HepG2 (cell line): ENCODE results near the gene MACROD2. TPM values are rescaled to one million over a fixed set of nuclear protein-coding genes. Genes with fewer than 3 reads are reported as not detected.

Experiments used
- CHD2 ChIP-seq: IDR thresholded peaks from 2 replicates; pipeline ENCODE4 v1.6.1; 2011; ENCODE audit warnings: low read depth, low read length, improper control_type of control experiment
- IRF2 ChIP-seq: IDR thresholded peaks from 2 replicates; pipeline ENCODE4 v1.6.1; 2018; ENCODE audit warnings: missing genetic modification reagents, missing compliant biosample characterization
- KMT2B ChIP-seq: IDR thresholded peaks from 2 replicates; pipeline ENCODE4 v1.6.1; 2016; ENCODE audit warnings: missing genetic modification reagents, missing compliant biosample characterization
- SP5 ChIP-seq: IDR thresholded peaks from 2 replicates; pipeline ENCODE4 v1.6.1; 2016; ENCODE audit warnings: low read depth, borderline replicate concordance
- ZBTB8A ChIP-seq: sonication (generic); formaldehyde crosslinking; IDR thresholded peaks from 2 replicates; pipeline ENCODE4 v1.4.0; 2020; ENCODE audit warnings: mild to moderate bottlenecking, low read depth, missing genetic modification reagents, borderline replicate concordance
- ZNF205 ChIP-seq: IDR thresholded peaks from 2 replicates; pipeline ENCODE4 v1.6.1; 2018; ENCODE audit warnings: missing biosample characterization, missing genetic modification reagents
- ZNF329 ChIP-seq: sonication (generic); formaldehyde crosslinking; IDR thresholded peaks from 2 replicates; pipeline ENCODE4 v1.9.0; 2021; ENCODE audit warnings: low read depth, mild to moderate bottlenecking, missing genetic modification reagents
- polyA plus RNA-seq, 8 experiments: library from polyadenylated mRNA; depleted of rRNA in 3 of 8; stranded (reverse) in 7 of 8; unstranded in 1 of 8; fragments of >200 nt; fragmentation: Illumina TruSeq in 4 of 8; extraction: Trizol in 4 of 8; gene quantifications; 2 replicates each; pipeline versions ENCODE4 v1.2.1 to v1.2.3, GENCODE V29; 2011 to 2016; ENCODE audit warnings: low read depth in 4 of 8, missing spikeins in 1 of 8, mixed read lengths in 1 of 8; ENCODE audit not compliant: insufficient read depth in 1 of 8
- total RNA-seq, 5 experiments: library from RNA; depleted of rRNA; stranded (reverse); fragments of >200 nt; fragmentation: Illumina TruSeq; extraction: Trizol; gene quantifications; 2 replicates each; pipeline ENCODE4 v1.2.3, GENCODE V29; 2016; ENCODE audit warnings: low read depth in 1 of 5
- TF ChIP-seq, protein P1 (sequence below): sonication (generic); formaldehyde crosslinking; IDR thresholded peaks from 2 replicates; pipeline ENCODE4 v1.8.1; 2022; ENCODE audit warnings: low read depth, mild to moderate bottlenecking, missing genetic modification reagents
- TF ChIP-seq, protein P2 (sequence below): sonication (generic); formaldehyde crosslinking; IDR thresholded peaks from 2 replicates; pipeline ENCODE4 v1.5.0; 2020; ENCODE audit warnings: missing genetic modification reagents
- TF ChIP-seq, protein P3 (sequence below), 2 experiments: sonication (generic) in 1 of 2; formaldehyde crosslinking in 1 of 2; IDR thresholded peaks; 2 replicates each; pipeline versions ENCODE4 v1.4.0 to v1.6.1; 2018 to 2020; ENCODE audit warnings: missing genetic modification reagents in 2 of 2, borderline replicate concordance in 1 of 2, low read depth in 1 of 2, mild to moderate bottlenecking in 1 of 2, missing biosample characterization in 1 of 2

MACROD2 gene
- total and polyA plus RNA-seq, 2 of the 13 experiments (the other 11 are each of a cell fraction or from before 2014, with no cell fraction given) = 0.13 to 0.51 TPM

DNA sequence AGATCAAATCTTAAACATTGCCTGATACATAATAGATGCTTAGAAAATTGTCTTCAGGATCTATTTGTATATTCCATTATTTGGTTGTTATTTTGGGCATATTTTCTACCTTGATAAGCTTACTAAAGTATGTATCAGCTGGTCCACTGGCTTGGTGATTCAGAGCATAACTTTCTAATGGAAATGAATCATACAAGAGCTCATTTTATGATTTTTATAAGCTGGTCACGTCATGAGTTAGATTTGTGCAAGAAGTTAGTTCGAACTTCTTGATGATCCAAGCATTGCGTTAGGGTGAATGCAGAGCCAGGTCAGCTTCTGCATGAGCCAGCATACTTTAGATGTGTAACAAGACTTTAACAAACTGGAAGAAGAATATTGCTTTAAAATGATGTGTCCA lies 486.5 kb downstream of the MACROD2 start (continued):
- TF ChIP-seq, protein P1, sequence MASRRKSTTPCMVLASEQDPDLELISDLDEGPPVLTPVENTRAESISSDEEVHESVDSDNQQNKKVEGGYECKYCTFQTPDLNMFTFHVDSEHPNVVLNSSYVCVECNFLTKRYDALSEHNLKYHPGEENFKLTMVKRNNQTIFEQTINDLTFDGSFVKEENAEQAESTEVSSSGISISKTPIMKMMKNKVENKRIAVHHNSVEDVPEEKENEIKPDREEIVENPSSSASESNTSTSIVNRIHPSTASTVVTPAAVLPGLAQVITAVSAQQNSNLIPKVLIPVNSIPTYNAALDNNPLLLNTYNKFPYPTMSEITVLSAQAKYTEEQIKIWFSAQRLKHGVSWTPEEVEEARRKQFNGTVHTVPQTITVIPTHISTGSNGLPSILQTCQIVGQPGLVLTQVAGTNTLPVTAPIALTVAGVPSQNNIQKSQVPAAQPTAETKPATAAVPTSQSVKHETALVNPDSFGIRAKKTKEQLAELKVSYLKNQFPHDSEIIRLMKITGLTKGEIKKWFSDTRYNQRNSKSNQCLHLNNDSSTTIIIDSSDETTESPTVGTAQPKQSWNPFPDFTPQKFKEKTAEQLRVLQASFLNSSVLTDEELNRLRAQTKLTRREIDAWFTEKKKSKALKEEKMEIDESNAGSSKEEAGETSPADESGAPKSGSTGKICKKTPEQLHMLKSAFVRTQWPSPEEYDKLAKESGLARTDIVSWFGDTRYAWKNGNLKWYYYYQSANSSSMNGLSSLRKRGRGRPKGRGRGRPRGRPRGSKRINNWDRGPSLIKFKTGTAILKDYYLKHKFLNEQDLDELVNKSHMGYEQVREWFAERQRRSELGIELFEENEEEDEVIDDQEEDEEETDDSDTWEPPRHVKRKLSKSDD = no peak
- TF ChIP-seq CHD2 (no peak), KMT2B (CRISPR knock-in tag) (no peak), ZNF329 (CRISPR knock-in tag) (no peak), IRF2 (no peak), ZBTB8A (CRISPR knock-in tag) (no peak), SP5 (CRISPR knock-in tag) (no peak), ZNF205 (CRISPR knock-in tag) (no peak)
- TF ChIP-seq, protein P2, sequence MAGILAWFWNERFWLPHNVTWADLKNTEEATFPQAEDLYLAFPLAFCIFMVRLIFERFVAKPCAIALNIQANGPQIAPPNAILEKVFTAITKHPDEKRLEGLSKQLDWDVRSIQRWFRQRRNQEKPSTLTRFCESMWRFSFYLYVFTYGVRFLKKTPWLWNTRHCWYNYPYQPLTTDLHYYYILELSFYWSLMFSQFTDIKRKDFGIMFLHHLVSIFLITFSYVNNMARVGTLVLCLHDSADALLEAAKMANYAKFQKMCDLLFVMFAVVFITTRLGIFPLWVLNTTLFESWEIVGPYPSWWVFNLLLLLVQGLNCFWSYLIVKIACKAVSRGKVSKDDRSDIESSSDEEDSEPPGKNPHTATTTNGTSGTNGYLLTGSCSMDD (CRISPR knock-in tag) = no peak
- TF ChIP-seq, protein P3, sequence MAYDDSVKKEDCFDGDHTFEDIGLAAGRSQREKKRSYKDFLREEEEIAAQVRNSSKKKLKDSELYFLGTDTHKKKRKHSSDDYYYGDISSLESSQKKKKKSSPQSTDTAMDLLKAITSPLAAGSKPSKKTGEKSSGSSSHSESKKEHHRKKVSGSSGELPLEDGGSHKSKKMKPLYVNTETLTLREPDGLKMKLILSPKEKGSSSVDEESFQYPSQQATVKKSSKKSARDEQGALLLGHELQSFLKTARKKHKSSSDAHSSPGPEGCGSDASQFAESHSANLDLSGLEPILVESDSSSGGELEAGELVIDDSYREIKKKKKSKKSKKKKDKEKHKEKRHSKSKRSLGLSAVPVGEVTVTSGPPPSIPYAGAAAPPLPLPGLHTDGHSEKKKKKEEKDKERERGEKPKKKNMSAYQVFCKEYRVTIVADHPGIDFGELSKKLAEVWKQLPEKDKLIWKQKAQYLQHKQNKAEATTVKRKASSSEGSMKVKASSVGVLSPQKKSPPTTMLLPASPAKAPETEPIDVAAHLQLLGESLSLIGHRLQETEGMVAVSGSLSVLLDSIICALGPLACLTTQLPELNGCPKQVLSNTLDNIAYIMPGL (CRISPR knock-in tag; IDR thresholded peaks at IDR 0.05; ENCODE audit: borderline replicate concordance in 1 of 2, low read depth in 1 of 2) = no peak
